Iris pigment epithelial cell (primary cell): ENCODE measurements around the gene ZNF668.
"Not testable (repeated sequence)": the region's sequence is repeated elsewhere in the genome, so short reads cannot be mapped to it uniquely, and the experiment has no call there.

Experiments
- DNase-seq: peaks from one replicate; pipeline ENCODE4 v3.0.0-alpha.2; 2011; ENCODE audit warnings: low read depth

The ZNF668 gene

GRCh38 chr16:31013292-31013691 lies 60.7 kb downstream of the ZNF668 start:
- DNase-seq = not testable (repeated sequence)

GRCh38 chr16:31011815-31012214 lies 62.2 kb downstream of the ZNF668 start:
- not testable (repeated sequence) for DNase-seq
